Progenitor cell of endocrine pancreas (in vitro differentiated cells): ENCODE results near the gene MTX1. TPM values are rescaled to one million over a fixed set of nuclear protein-coding genes. Genes with fewer than 3 reads are reported as not detected.
A peak's percentile ranks its signal among the peaks of the same experiment; 100 is the strongest.

ENCODE experiments used
- DNase-seq: peaks from one replicate; pipeline ENCODE4 v3.0.0; 2021; ENCODE audit warnings: low spot score; ENCODE audit not compliant: unreplicated experiment
- H3K27ac Mint-ChIP-seq: 2 replicates; pipeline ENCODE4 v1.8.0; 2021; ENCODE audit warnings: mild to moderate bottlenecking, moderate library complexity, mixed read lengths
- H3K27me3 Mint-ChIP-seq: 2 replicates; pipeline ENCODE4 v1.8.0; 2021; ENCODE audit warnings: mixed read lengths
- H3K36me3 Mint-ChIP-seq: 2 replicates; pipeline ENCODE4 v1.8.0; 2022; ENCODE audit warnings: mixed read lengths; ENCODE audit not compliant: insufficient read depth
- H3K4me1 Mint-ChIP-seq: 2 replicates; pipeline ENCODE4 v1.8.0; 2021; ENCODE audit warnings: low read depth, mixed read lengths
- H3K4me3 Mint-ChIP-seq: 2 replicates; pipeline ENCODE4 v1.8.0; 2021; ENCODE audit warnings: low read depth, mild to moderate bottlenecking, moderate library complexity, mixed read lengths
- H3K9me3 Mint-ChIP-seq: 2 replicates; pipeline ENCODE4 v1.8.0; 2021; ENCODE audit warnings: low read depth, mixed read lengths
- CTCF ChIP-seq: fragments of 200-600 bp; sonication (generic); IDR thresholded peaks from one replicate; pipeline ENCODE4 v1.5.0; 2021; ENCODE audit warnings: antibody characterized with exemption, mild to moderate bottlenecking; ENCODE audit not compliant: unreplicated experiment
- total RNA-seq: library from RNA; stranded (reverse); gene quantifications from 2 replicates; pipeline ENCODE4 v1.2.1, GENCODE V29; 2021

The MTX1 gene
- total RNA-seq, 1 donor from 2014 or later: 38.7 TPM

DNA sequence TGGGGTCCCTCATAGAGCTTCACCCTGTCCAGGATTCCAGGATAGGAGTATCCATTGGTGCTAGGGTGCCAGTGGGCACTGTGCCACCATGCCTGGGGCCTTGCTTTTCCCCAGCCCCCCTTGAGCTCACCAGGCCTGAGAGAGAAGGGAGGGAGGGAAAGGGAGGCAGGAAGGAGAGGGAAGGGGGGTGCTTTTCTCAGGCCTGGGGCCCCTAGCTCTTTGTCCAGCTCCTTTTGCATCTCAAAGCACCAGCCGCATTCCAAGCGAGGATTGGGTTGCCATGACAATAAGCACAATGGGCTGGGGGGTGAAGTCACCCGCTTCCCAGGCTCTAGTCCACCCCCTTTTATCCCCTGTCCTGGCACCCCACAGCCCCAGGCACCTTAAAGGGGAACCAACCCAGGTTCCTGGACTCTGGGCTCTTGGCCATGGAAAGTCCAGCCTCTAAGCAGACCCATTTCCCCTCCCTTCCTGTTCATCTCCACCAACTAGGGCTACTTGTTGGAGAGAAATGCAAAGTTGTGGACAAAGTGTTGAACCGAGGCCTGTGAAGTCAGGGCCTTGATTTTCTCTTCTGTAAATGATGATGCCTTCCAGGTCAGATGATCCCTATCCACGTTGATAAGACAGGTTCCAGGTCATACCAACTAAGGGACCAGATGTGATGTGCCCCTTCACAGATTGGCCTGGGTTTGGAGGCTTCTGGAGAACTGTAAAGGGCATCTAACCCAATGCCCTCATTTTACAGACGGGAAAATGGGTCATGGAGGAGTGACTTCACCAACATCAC is 12.2 kb upstream of the MTX1 start:
- DNase-seq: no peak
- H3K27ac Mint-ChIP-seq: peak overlapping the region; percentile 39
- peaks cover 10% of the 10 kb centered on the region for H3K36me3 Mint-ChIP-seq
- peaks cover 29% of the 10 kb centered on the region for H3K4me1 Mint-ChIP-seq
- peak overlapping the region; percentile 80 for H3K4me3 Mint-ChIP-seq
- H3K27me3 Mint-ChIP-seq: no peaks in the 10 kb centered on the region
- no peaks in the 10 kb centered on the region for H3K9me3 Mint-ChIP-seq
- TF ChIP-seq CTCF: no peak

DNA sequence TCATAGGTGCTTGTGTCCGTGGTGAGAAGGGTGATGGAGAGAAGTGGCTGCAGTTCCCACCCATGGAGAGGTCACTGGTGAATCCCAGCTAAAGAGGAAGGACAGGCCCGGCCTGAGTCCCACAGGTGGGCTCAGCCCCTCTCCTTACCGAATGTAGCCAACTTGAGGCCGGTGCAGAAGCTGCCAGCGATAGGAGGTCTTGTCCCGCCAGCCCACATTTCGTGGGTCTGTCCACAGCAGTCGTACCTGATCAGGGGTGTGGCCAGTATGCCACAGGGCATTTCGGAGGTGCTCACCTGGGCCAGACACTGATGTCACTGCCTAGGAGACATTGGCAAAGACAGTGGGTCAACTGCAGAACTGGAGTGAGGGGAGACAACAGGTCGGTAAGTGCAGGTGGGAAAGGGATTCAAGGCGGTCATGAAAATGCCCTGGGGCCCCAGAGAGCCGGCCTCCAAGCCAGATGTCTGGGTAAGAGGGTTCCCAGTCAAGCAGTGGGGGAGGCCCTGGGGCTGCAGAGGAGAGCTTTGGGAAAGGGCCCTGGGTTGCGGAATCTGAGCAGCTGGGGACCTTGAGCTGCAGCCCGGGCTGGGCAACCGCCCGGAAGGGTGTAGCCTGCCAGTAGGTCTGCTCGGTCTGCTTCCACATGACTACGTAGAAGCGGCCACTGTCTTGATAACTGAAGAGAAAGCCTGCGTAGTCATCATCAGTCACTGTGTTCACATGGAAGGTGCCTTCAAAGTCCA is 11.4 kb upstream of the MTX1 start:
- peak overlapping the region; percentile 34 for H3K4me3 Mint-ChIP-seq
- peaks cover 26% of the 10 kb centered on the region for H3K4me1 Mint-ChIP-seq
- no peaks in the 10 kb centered on the region for H3K9me3 Mint-ChIP-seq
- H3K27ac Mint-ChIP-seq: no peak overlapping the region
- TF ChIP-seq CTCF: no peak
- DNase-seq: no peak
- H3K27me3 Mint-ChIP-seq: no peaks in the 10 kb centered on the region
- peaks cover 10% of the 10 kb centered on the region for H3K36me3 Mint-ChIP-seq

- Mint-ChIP-seq H3K9me3 (no peaks in the 10 kb centered on the region), H3K27ac (peak overlapping the region; percentile 25), H3K4me1 (peaks cover 20% of the 10 kb centered on the region), H3K4me3 (no peak overlapping the region), H3K27me3 (no peaks in the 10 kb centered on the region), H3K36me3 (peaks cover 13% of the 10 kb centered on the region)
- DNase-seq: no peak
- no peak for TF ChIP-seq CTCF
Measured at GRCh38 chr1:155197901-155198546, 10.5 kb upstream of the MTX1 start.

- Mint-ChIP-seq H3K27ac (no peak overlapping the region), H3K4me3 (no peak overlapping the region), H3K27me3 (no peaks in the 10 kb centered on the region), H3K36me3 (peaks cover 15% of the 10 kb centered on the region), H3K9me3 (no peaks in the 10 kb centered on the region), H3K4me1 (peaks cover 18% of the 10 kb centered on the region)
- no peak for TF ChIP-seq CTCF
- DNase-seq: no peak
Measured at GRCh38 chr1:155198547-155198906, 10.0 kb upstream of the MTX1 start.

DNA sequence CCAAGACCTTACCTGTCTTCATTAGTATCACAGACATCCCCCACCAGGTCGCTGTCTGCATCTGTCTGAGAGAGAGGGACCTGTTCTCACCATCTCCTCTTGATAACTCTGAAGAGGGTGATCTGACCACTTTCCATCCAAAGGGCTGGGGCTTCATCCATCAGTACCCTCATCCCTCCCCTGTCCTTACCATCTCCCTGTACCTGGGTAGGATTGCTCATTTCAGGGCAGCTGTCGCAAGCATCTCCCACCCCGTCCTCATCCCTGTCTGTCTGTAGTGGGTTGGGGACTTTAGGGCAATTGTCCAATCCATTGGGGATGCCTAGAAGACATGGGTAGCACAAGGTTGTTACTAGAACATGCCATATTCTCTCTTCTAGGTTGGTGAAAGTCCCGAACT is 8.7 kb upstream of the MTX1 start:
- Mint-ChIP-seq H3K4me1 (peaks cover 9% of the 10 kb centered on the region), H3K27me3 (no peaks in the 10 kb centered on the region), H3K4me3 (no peak overlapping the region), H3K9me3 (no peaks in the 10 kb centered on the region), H3K36me3 (peaks cover 15% of the 10 kb centered on the region), H3K27ac (no peak overlapping the region)
- DNase-seq: no peak
- TF ChIP-seq CTCF: no peak
